IMR-90 (cell line): ENCODE data around the gene MFGE8. TPM values are rescaled to one million over a fixed set of nuclear protein-coding genes. Genes with fewer than 3 reads are reported as not detected.

Experiments
- ATAC-seq: fragments of 200-7000 bp; cut with Tn5 transposase; 2 replicates; pipeline ENCODE4 v1.9.1; 2020; ENCODE audit warnings: low read depth, mild to moderate bottlenecking, moderate library complexity
- BruUV-seq: library from RNA; stranded (reverse); fragments of 400-500 nt; replicated peaks from 2 replicates; lab custom pipeline; 2021; lab: Mats Ljungman, UMichigan
- CTCF ChIA-PET: fragments of 300-600 bp; formaldehyde crosslinking; extraction: SDS; loops from one replicate; lab custom pipeline; 2021; ENCODE audit warnings: antibody characterized with exemption; lab: Yijun Ruan, JAX
- POLR2A ChIA-PET: fragments of 300-600 bp; sonication (Branson Sonifier 250); formaldehyde crosslinking; loops from one replicate; lab custom pipeline; 2022; ENCODE audit warnings: antibody characterized with exemption; ENCODE audit not compliant: unreplicated experiment; lab: Charles Lee
- DNase-seq: peaks from one replicate; pipeline ENCODE4 v3.0.0; 2013
- H2AFZ ChIP-seq: replicated peaks from 2 replicates; pipeline ENCODE3; 2013; ENCODE audit warnings: low read length, mild to moderate bottlenecking; ENCODE audit not compliant: poor library complexity
- H2AK5ac ChIP-seq: 2 replicates; pipeline ENCODE4 v1.6.1; 2013; ENCODE audit warnings: low read depth, low read length, inconsistent platforms
- H2AK9ac ChIP-seq: replicated peaks from 2 replicates; pipeline ENCODE3; 2013; ENCODE audit warnings: mild to moderate bottlenecking, low read depth, low read length, moderate library complexity; ENCODE audit not compliant: poor library complexity
- H2BK120ac ChIP-seq: 2 replicates; pipeline ENCODE4 v1.6.1; 2013; ENCODE audit warnings: low read depth, low read length, inconsistent platforms
- H2BK15ac ChIP-seq: 3 replicates; pipeline ENCODE4 v1.6.1; 2013; ENCODE audit warnings: low read depth, low read length, inconsistent platforms
- H2BK20ac ChIP-seq: 2 replicates; pipeline ENCODE4 v1.6.1; 2013; ENCODE audit warnings: low read depth, mild to moderate bottlenecking, inconsistent platforms, low read length, moderate library complexity
- H2BK5ac ChIP-seq: 2 replicates; pipeline ENCODE4 v1.6.1; 2013; ENCODE audit warnings: mild to moderate bottlenecking, low read depth, low read length, inconsistent platforms; ENCODE audit not compliant: poor library complexity, severe bottlenecking
- H3K14ac ChIP-seq: replicated peaks from 2 replicates; pipeline ENCODE4 v1.6.1; 2013; ENCODE audit warnings: low read depth, low read length, inconsistent platforms
- H3K18ac ChIP-seq: 2 replicates; pipeline ENCODE4 v1.6.1; 2013; ENCODE audit warnings: low read depth, low read length, control low read depth
- H3K23ac ChIP-seq: 2 replicates; pipeline ENCODE4 v1.6.1; 2013; ENCODE audit warnings: low read depth, low read length, inconsistent platforms
- H3K27ac ChIP-seq: 2 replicates; pipeline ENCODE4 v1.5.1; 2013; ENCODE audit warnings: mild to moderate bottlenecking, control low read depth, low read length; ENCODE audit not compliant: insufficient read depth
- H3K27me3 ChIP-seq: 2 replicates; pipeline ENCODE4 v1.6.1; 2013; ENCODE audit warnings: low read length; ENCODE audit not compliant: control insufficient read depth, insufficient read depth
- H3K36me3 ChIP-seq: 2 replicates; pipeline ENCODE4 v1.6.1; 2013; ENCODE audit warnings: low read length, mixed read lengths; ENCODE audit not compliant: control insufficient read depth, insufficient read depth
- H3K4ac ChIP-seq: 2 replicates; pipeline ENCODE4 v1.6.1; 2013; ENCODE audit warnings: low read depth, low read length, inconsistent platforms
- H3K4me1 ChIP-seq: 2 replicates; pipeline ENCODE4 v1.6.1; 2013; ENCODE audit warnings: low read length, mixed read lengths; ENCODE audit not compliant: control insufficient read depth, insufficient read depth
- H3K4me2 ChIP-seq: 2 replicates; pipeline ENCODE4 v1.6.1; 2013; ENCODE audit warnings: low read depth, mild to moderate bottlenecking, control low read depth, low read length, moderate library complexity
- H3K4me3 ChIP-seq: 2 replicates; pipeline ENCODE4 v1.5.1; 2013; ENCODE audit warnings: low read depth, mild to moderate bottlenecking, control low read depth, low read length, moderate library complexity; ENCODE audit not compliant: insufficient read depth
- H3K56ac ChIP-seq: 2 replicates; pipeline ENCODE4 v1.6.1; 2013; ENCODE audit warnings: low read length, inconsistent platforms; ENCODE audit not compliant: insufficient read depth; ENCODE audit errors: extremely low read depth
- H3K79me1 ChIP-seq, 2 experiments: 2 replicates each; pipeline ENCODE4 v1.6.1; 2013; ENCODE audit warnings: low read length in 2 of 2, inconsistent platforms in 1 of 2, low read depth in 1 of 2
- H3K9ac ChIP-seq: 2 replicates; pipeline ENCODE4 v1.6.1; 2013; ENCODE audit warnings: low read depth, low read length, control low read depth
- H3K9me1 ChIP-seq: 2 replicates; pipeline ENCODE4 v1.6.1; 2013; ENCODE audit warnings: low read length, inconsistent platforms; ENCODE audit not compliant: insufficient read depth
- H3K9me3 ChIP-seq: 2 replicates; pipeline ENCODE4 v1.6.1; 2013; ENCODE audit warnings: low read length; ENCODE audit not compliant: control insufficient read depth, insufficient read depth
- H4K20me1 ChIP-seq: 2 replicates; pipeline ENCODE4 v1.6.1; 2013; ENCODE audit warnings: low read length, inconsistent platforms; ENCODE audit not compliant: insufficient read depth
- H4K5ac ChIP-seq: 2 replicates; pipeline ENCODE4 v1.6.1; 2013; ENCODE audit warnings: mild to moderate bottlenecking, low read depth, low read length, control low read depth
- H4K8ac ChIP-seq, 2 experiments: 2 replicates each; pipeline ENCODE4 v1.6.1; 2013; ENCODE audit warnings: low read depth in 2 of 2, low read length in 2 of 2, control low read depth in 1 of 2, inconsistent platforms in 1 of 2
- H4K91ac ChIP-seq: 2 replicates; pipeline ENCODE4 v1.6.1; 2013; ENCODE audit warnings: low read depth, low read length, inconsistent platforms; ENCODE audit not compliant: insufficient read depth
- BHLHE40 ChIP-seq: fragments of 150-350 bp; IDR thresholded peaks from 2 replicates; pipeline ENCODE4 v1.6.1; 2016; ENCODE audit warnings: mild to moderate bottlenecking, low read depth, low read length
- MAFK ChIP-seq: IDR thresholded peaks from 2 replicates; pipeline ENCODE4 v1.6.1; 2012; ENCODE audit warnings: low read depth, low read length, improper control_type of control experiment
- MAZ ChIP-seq: IDR thresholded peaks from 2 replicates; pipeline ENCODE4 v1.6.1; 2012; ENCODE audit warnings: low read depth, mild to moderate bottlenecking, low read length, improper control_type of control experiment, moderate library complexity, borderline replicate concordance
- MXI1 ChIP-seq: IDR thresholded peaks from 2 replicates; pipeline ENCODE4 v1.6.1; 2012; ENCODE audit warnings: low read depth, mild to moderate bottlenecking, low read length, moderate library complexity, borderline replicate concordance
- POLR2A ChIP-seq: IDR thresholded peaks from 2 replicates; pipeline ENCODE4 v1.6.1; 2012; ENCODE audit warnings: mild to moderate bottlenecking, low read depth, low read length
- RAD21 ChIP-seq: IDR thresholded peaks from 2 replicates; pipeline ENCODE4 v1.6.1; 2012; ENCODE audit warnings: low read length, improper control_type of control experiment
- RCOR1 ChIP-seq: IDR thresholded peaks from 2 replicates; pipeline ENCODE4 v1.6.1; 2012; ENCODE audit warnings: mild to moderate bottlenecking, low read length, improper control_type of control experiment; ENCODE audit not compliant: insufficient replicate concordance
- SMC3 ChIP-seq: fragments of 150-350 bp; IDR thresholded peaks from 2 replicates; pipeline ENCODE4 v1.6.1; 2016; ENCODE audit warnings: low read depth, mild to moderate bottlenecking, antibody characterized with exemption, low read length, moderate library complexity
- WGBS, 2 experiments: methylation state at CpG; one replicate each; pipeline versions ENCODE4 v1.1.5 to v1.1.7; 2013; ENCODE audit warnings: missing lambda C conversion rate in 2 of 2; ENCODE audit not compliant: insufficient read length in 1 of 2; ENCODE audit errors: extremely low coverage in 2 of 2; 5-methylcytosine and 5-hydroxymethylcytosine counted together
- dilution Hi-C: fragments of 300-500 bp; cut with HindIII; formaldehyde crosslinking; loops from one replicate; pipeline ENCODE4 v1.14.3; 2018; ENCODE audit warnings: low sequenced_read_pairs; ENCODE audit not compliant: unreplicated experiment
- in situ Hi-C: fragments of 300-500 bp; cut with MboI; formaldehyde crosslinking; loops from 3 replicates; pipeline ENCODE4 v1.14.3; 2019; ENCODE audit warnings: low sequenced_read_pairs, inconsistent platforms, mixed read lengths
- intact Hi-C: fragments of 100-400 bp; cut with micrococcal nuclease; formaldehyde crosslinking; loops from 2 replicates; pipeline ENCODE4 v1.10.0; 2022
- polyA plus RNA-seq, 3 experiments: library from polyadenylated mRNA; depleted of rRNA; stranded (reverse); fragments of >200 nt; gene quantifications; 2 replicates each; pipeline ENCODE4 v1.2.3, GENCODE V29; 2012; ENCODE audit warnings: low replicate concordance in 1 of 3
- total RNA-seq: library from RNA; depleted of rRNA; stranded (reverse); fragments of >200 nt; gene quantifications from 2 replicates; pipeline ENCODE4 v1.2.3, GENCODE V29; 2012

The MFGE8 gene
- total and polyA plus RNA-seq, 2 of the 4 experiments (the other 2 are of a cell fraction) = 232 to 1,912 TPM

GRCh38 chr15:88877415-88877814, 35.8 kb downstream of the MFGE8 start:
- BruUV-seq = TSS peak; percentile 65
- no peaks in the 10 kb centered on the region for H3K4me1 ChIP-seq
- H3K9me1 ChIP-seq = peaks cover 2% of the 10 kb centered on the region; the same call in 1 of the 2 replicates
- H3K79me1 ChIP-seq = no peaks in the 10 kb centered on the region; a peak in 1 of 4 replicates
- no peak overlapping the region for H2BK5ac ChIP-seq
- intact Hi-C loops = no loop called here
- no peak overlapping the region for H4K91ac ChIP-seq
- H2AK5ac ChIP-seq = no peak overlapping the region
- in situ Hi-C loops = no loop called here
- ATAC-seq (no peak), DNase-seq (no peak)
- no peak overlapping the region for H3K9ac ChIP-seq
- peaks cover 21% of the 10 kb centered on the region for H3K36me3 ChIP-seq
- H4K5ac ChIP-seq = no peak overlapping the region
- dilution Hi-C loops = no loop called here
- no peak overlapping the region for H3K23ac ChIP-seq
- H3K18ac ChIP-seq = no peak overlapping the region
- H3K27me3 ChIP-seq = peaks cover 4% of the 10 kb centered on the region; the same call in 1 of the 2 replicates
- H2BK20ac ChIP-seq = no peak overlapping the region
- H3K4me2 ChIP-seq = no peak overlapping the region
- no peak overlapping the region for H2BK15ac ChIP-seq
- no peak overlapping the region for H2AFZ ChIP-seq
- no peak overlapping the region for H3K4me3 ChIP-seq
- no peak overlapping the region for H3K4ac ChIP-seq
- POLR2A ChIA-PET = no interaction called here
- no peak for TF ChIP-seq RCOR1
- TF ChIP-seq RAD21 = no peak
- TF ChIP-seq SMC3 = no peak
- TF ChIP-seq BHLHE40 = no peak
- TF ChIP-seq MAFK = no peak
- TF ChIP-seq MXI1 = no peak
- TF ChIP-seq MAZ = no peak
- TF ChIP-seq POLR2A = no peak
- H4K20me1 ChIP-seq = no peaks in the 10 kb centered on the region
- H3K56ac ChIP-seq = no peak overlapping the region
- WGBS, 2 experiments = 97% methylated on average over 6 of the region's 11 CpGs; no CpG with 5 or more reads in 1 of the 2 experiments
- H2BK120ac ChIP-seq = no peak overlapping the region
- CTCF ChIA-PET = interaction anchor here (0.6 to 2.1 kb wide), 3 partner anchors 8 to 183 kb away, joined by 4 to 10 read pairs (median 5); no protein-coding TSS in a partner anchor
- no peaks in the 10 kb centered on the region for H3K9me3 ChIP-seq
- H3K27ac ChIP-seq = no peak overlapping the region
- H4K8ac ChIP-seq = no peak overlapping the region
- H3K14ac ChIP-seq = no peak overlapping the region
- H2AK9ac ChIP-seq = no peak overlapping the region
